HepG2 (cell line): Measurements from ENCODE around the gene NFE2L2. TPM values are rescaled to one million over a fixed set of nuclear protein-coding genes. Genes with fewer than 3 reads are reported as not detected.

Experiments used
- FOXC1 ChIP-seq: sonication (generic); formaldehyde crosslinking; IDR thresholded peaks from 2 replicates; pipeline ENCODE4 v1.8.0; 2022; ENCODE audit warnings: mild to moderate bottlenecking, missing genetic modification reagents, borderline replicate concordance
- FOXP1 ChIP-seq, 2 experiments: fragments of 450-650 bp in 1 of 2; IDR thresholded peaks; 2 replicates each; pipeline ENCODE4 v1.6.1; 2017 to 2018; ENCODE audit warnings: antibody characterized with exemption in 1 of 2
- IRX3 ChIP-seq: sonication (generic); formaldehyde crosslinking; IDR thresholded peaks from 2 replicates; pipeline ENCODE4 v1.8.1; 2023; ENCODE audit warnings: mild to moderate bottlenecking, low read depth, missing genetic modification reagents, borderline replicate concordance
- JDP2 ChIP-seq: sonication (generic); formaldehyde crosslinking; IDR thresholded peaks from 2 replicates; pipeline ENCODE4 v1.8.1; 2022; ENCODE audit warnings: missing genetic modification reagents, borderline replicate concordance
- KIAA2018 ChIP-seq: sonication (generic); formaldehyde crosslinking; IDR thresholded peaks from 2 replicates; pipeline ENCODE4 v1.5.0; 2020; ENCODE audit warnings: mild to moderate bottlenecking, missing genetic modification reagents, borderline replicate concordance
- ONECUT2 ChIP-seq: sonication (generic); formaldehyde crosslinking; IDR thresholded peaks from 2 replicates; pipeline ENCODE4 v1.4.0; 2020; ENCODE audit warnings: missing genetic modification reagents
- PHF20 ChIP-seq: sonication (generic); formaldehyde crosslinking; IDR thresholded peaks from 2 replicates; pipeline ENCODE4 v1.5.0; 2020; ENCODE audit warnings: mild to moderate bottlenecking, missing genetic modification reagents
- PRDM10 ChIP-seq: sonication (generic); formaldehyde crosslinking; IDR thresholded peaks from 2 replicates; pipeline ENCODE4 v1.4.0; 2020; ENCODE audit warnings: low read depth, missing genetic modification reagents
- SOX6 ChIP-seq, 2 experiments: fragments of 450-650 bp in 1 of 2; sonication (generic) in 1 of 2; formaldehyde crosslinking in 1 of 2; IDR thresholded peaks; 2 replicates each; pipeline versions ENCODE4 v1.4.0 to v1.6.1; 2017 to 2020; ENCODE audit warnings: antibody characterized with exemption in 1 of 2, mild to moderate bottlenecking in 1 of 2, missing genetic modification reagents in 1 of 2
- TARDBP ChIP-seq: sonication (generic); formaldehyde crosslinking; IDR thresholded peaks from 2 replicates; pipeline ENCODE4 v1.8.0; 2022; ENCODE audit warnings: mild to moderate bottlenecking, missing genetic modification reagents
- TERF1 ChIP-seq: sonication (generic); formaldehyde crosslinking; IDR thresholded peaks from 2 replicates; pipeline ENCODE4 v1.8.0; 2022; ENCODE audit warnings: mild to moderate bottlenecking, missing genetic modification reagents, moderate library complexity
- ZNF543 ChIP-seq: sonication (generic); formaldehyde crosslinking; IDR thresholded peaks from 2 replicates; pipeline ENCODE4 v1.4.0; 2020; ENCODE audit warnings: mild to moderate bottlenecking, missing genetic modification reagents
- ZNF704 ChIP-seq: sonication (generic); formaldehyde crosslinking; IDR thresholded peaks from 2 replicates; pipeline ENCODE4 v1.8.1; 2023; ENCODE audit warnings: mild to moderate bottlenecking, inconsistent platforms, moderate library complexity, missing genetic modification reagents, borderline replicate concordance
- ZNF761 ChIP-seq: sonication (generic); formaldehyde crosslinking; conservative IDR thresholded peaks from 2 replicates; pipeline ENCODE4 v1.4.0; 2020; ENCODE audit warnings: mild to moderate bottlenecking, missing genetic modification reagents
- polyA plus RNA-seq, 8 experiments: library from polyadenylated mRNA; depleted of rRNA in 3 of 8; stranded (reverse) in 7 of 8; unstranded in 1 of 8; fragments of >200 nt; fragmentation: Illumina TruSeq in 4 of 8; extraction: Trizol in 4 of 8; gene quantifications; 2 replicates each; pipeline versions ENCODE4 v1.2.1 to v1.2.3, GENCODE V29; 2011 to 2016; ENCODE audit warnings: low read depth in 4 of 8, missing spikeins in 1 of 8, mixed read lengths in 1 of 8; ENCODE audit not compliant: insufficient read depth in 1 of 8
- total RNA-seq, 5 experiments: library from RNA; depleted of rRNA; stranded (reverse); fragments of >200 nt; fragmentation: Illumina TruSeq; extraction: Trizol; gene quantifications; 2 replicates each; pipeline ENCODE4 v1.2.3, GENCODE V29; 2016; ENCODE audit warnings: low read depth in 1 of 5

Gene NFE2L2
- total and polyA plus RNA-seq, 2 of the 13 experiments (the other 11 are each of a cell fraction or from before 2014, with no cell fraction given) = 84.6 to 215 TPM

GRCh38 chr2:177217247-177217843 lies 47.2 kb downstream of the NFE2L2 start (continued):
- TF ChIP-seq KIAA2018 (no peak), TERF1 (CRISPR knock-in tag) (no peak), ZNF704 (no peak), FOXP1 (IDR thresholded peaks at IDR 0.05) (no peak), FOXP1 (CRISPR knock-in tag; IDR thresholded peaks at IDR 0.05) (no peak), FOXC1 (CRISPR knock-in tag) (no peak), SOX6 (IDR thresholded peaks at IDR 0.05) (no peak), SOX6 (CRISPR knock-in tag; IDR thresholded peaks at IDR 0.05) (no peak), PRDM10 (CRISPR knock-in tag) (no peak), JDP2 (no peak), TARDBP (CRISPR knock-in tag) (no peak), ZNF761 (no peak), IRX3 (CRISPR knock-in tag) (no peak), ONECUT2 (CRISPR knock-in tag) (no peak), ZNF543 (CRISPR knock-in tag) (0 out of 2 replicates have a peak, but pooled peaks have one; percentile 40), PHF20 (CRISPR knock-in tag) (no peak)
